HG02840 (cell line): ENCODE measurements around the gene ZNF618.
"Not testable (repeated sequence)": the region's sequence is repeated elsewhere in the genome, so short reads cannot be mapped to it uniquely, and the experiment has no call there.

ENCODE experiments used
- ATAC-seq: cut with Tn5 transposase; IDR thresholded peaks from one replicate; pipeline ENCODE4 v1.9.1; 2021; ENCODE audit warnings: mild to moderate bottlenecking, moderate library complexity, moderate number of reproducible peaks; ENCODE audit not compliant: unreplicated experiment, low FRiP score

ZNF618 gene

DNA sequence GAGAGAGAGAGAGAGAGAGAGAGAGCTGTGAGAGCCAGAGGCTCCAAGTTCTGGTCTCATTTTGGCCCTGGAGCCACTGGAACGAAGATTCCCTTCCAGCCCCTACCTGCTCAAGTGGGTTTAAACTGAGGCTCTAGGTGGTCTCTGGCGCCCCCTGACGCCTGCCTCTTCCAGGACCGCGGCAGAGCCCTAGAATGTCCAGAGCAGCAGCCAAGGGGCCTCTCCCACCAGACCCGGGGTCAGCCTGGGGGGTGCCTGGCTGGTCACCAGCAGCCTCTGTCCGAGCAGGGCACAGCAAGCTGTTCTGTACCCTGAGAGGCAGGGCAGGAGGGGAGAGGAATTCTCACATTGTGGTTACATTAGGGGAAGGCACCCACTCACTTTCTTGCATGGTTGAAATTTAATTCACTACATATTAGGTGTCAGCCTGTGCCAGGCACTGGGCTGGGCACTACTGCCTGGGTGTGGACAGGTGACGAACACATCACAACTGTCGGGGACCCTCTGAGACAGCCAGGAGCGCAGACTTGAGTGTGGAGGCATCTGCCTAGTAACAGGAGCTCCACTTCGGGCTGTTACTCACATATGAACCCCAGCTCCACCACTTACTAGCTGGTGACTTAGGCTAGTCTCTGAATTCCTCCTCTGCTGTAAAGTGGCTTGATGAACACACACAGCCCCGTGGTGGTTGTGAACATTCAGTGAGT lies 157.4 kb downstream of the ZNF618 start:
- ATAC-seq = no peak

DNA sequence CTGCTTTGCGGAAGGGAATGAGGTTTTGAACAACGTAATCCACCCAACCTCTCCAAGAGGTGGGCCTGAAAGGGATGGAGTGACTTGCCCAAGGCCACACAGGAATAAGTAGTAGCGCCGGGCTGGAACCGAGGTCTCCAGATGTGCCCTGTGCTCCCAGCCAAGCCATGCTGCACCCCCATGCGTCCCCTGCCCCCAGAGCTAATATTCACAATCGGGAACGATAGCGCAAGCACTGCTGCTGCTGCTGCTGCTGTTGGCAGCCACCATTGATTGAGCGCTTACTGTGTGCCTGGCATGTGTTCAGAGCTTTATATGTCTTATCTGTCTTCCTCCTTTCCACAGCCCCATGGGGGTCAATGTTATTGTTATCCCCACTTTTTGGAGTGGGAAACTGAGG lies 158.1 kb downstream of the ZNF618 start:
- ATAC-seq = no peak

DNA sequence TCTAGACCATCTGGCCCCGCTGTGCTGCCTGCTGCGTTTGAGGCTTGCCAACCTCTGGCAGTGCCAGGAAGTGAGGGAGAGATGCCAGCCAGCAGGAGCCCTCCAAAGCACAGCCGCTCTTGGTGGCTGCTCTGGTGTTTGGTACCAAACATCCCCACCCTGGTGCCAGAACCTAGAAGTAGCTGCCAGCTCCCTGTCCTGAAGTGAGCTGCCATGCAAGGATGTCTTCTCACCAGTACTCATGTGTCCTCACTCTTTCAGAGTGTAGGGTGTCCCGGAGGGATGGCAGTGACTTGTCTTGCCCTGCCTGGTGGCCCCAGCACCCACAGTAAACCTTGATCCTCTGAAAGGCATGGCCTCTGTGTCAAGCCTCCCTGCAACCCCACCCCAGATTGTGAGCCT lies 158.6 kb downstream of the ZNF618 start:
- ATAC-seq = no peak

DNA sequence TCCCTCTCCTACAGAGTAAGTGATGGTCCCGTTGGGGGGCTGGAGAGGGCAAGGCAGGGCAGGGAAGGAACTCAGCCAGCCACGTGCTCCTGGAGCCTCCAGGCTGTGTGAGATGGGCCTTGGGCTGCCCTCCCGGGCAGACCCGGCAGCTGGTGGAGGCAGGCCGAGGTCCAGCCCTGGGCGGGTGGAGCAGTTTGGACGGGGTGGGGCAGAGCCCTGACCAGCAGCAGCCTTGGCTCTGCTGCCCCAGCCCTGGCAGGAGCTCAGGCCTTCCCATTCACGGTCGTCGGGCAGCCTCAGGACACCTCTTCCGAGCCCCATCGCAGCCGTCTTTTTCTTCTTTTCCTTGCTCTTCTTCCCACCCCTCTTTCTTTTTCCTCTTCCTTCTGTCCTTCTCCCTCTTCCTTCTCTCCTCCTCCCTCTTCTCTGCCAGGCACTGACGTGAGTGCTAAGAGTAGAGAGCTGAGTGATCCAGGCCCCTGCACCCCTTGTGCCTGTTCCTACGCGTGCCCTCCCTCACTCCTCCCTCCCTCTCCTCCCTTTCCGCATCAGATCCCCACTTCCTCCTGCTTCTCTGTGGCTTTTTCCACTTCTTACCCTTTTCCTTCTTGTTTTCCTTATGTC lies 159.2 kb downstream of the ZNF618 start:
- no peak for ATAC-seq

DNA sequence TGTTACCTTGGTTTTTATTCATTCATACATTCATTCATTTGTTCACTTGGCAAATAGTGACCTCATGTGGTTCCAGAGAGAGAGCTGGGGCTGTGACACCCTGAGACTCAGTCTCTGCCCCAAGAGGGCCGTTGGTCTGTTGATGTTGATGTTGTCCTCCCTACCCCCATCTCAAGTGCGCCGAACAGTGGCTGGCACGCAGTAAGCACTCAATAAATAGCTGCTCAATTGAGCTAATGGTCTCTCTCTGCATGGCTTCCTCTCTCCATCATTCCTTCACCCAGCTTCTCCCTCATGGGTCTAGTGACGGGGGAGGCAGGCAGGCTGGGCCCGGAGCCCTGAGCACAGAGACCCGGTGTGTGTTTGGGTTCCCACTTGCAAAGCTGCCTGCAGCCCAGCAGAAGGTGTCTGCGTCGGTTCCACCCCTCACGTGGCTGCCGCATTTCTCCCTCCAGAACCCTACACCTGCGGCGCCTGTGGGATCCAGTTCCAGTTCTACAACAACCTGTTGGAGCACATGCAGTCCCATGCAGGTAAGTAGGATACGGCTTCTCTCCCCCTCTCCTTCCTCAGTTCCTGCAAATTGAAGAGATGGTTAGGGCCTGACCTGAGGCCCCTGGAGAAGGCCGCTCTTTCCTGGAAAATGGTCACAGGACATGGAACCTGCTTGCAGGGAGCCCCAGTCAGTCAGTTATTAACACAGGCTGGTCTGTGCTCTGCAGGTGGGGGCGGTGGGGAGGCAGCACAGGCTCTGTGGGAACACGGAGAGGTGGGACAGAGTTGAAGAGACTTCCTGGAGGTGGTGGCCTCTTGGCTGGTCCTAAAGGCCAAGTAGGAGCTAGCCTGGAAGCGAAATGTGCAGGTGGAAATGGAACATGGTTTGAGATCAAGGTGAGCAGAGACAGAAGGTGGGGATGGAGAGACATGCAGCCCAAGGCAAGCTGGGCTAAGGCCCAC lies 160.0 kb downstream of the ZNF618 start:
- no peak for ATAC-seq

DNA sequence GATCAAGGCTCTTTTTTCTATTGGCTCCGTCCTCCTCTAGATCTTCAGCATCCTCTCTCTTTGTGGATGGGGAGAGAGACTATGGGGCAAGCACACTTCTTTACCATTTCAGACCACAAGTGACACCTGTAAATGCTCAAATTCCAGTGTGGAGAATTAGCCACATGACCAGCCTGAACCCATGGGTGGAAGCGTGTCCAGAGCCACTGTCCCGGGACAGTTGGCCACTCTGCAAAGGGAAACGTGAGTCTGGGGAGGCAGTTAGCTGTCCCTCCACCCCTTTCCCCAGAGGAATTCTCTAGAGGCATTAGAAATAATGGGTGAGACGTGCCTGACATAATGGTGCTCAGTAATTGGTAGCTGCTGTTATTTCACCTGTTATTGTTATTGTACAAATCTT lies 161.1 kb downstream of the ZNF618 start:
- no peak for ATAC-seq

DNA sequence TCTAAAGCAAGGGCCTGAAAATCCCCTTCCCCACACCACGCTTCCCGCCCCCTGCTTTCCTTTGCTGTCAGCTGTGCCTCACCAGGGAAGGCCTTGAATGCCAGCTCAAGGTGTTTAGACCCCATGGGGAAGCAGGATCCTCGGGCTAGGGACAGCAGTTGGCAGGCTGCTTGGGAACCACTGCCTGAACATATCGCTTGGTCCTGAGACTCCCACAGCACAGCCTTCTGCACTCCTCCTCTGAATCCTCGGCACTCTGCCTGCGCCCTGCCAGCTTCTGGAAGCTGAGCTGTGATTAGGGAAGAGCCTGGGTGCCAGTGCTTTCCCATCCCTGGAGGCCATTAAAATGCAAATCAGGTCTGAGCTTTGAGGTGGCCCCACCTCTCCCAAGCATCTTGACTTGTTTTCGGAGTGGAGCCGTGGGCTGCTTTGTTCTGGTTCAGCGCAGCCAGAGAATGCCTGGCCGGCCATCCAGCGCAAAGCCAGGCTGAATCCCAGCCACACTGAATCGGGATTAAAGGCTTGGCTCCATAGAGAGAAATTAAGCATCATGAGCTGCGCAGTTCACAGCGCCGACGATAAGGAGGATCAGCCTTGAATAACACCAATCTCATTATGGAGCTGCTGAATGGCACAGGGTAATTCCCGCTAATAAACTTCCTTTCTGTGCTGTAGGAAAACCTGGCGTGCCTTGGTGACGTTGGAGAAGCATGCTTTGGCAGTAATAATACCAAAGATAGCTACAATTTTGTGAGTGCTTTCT lies 162.0 kb downstream of the ZNF618 start:
- ATAC-seq = no peak

DNA sequence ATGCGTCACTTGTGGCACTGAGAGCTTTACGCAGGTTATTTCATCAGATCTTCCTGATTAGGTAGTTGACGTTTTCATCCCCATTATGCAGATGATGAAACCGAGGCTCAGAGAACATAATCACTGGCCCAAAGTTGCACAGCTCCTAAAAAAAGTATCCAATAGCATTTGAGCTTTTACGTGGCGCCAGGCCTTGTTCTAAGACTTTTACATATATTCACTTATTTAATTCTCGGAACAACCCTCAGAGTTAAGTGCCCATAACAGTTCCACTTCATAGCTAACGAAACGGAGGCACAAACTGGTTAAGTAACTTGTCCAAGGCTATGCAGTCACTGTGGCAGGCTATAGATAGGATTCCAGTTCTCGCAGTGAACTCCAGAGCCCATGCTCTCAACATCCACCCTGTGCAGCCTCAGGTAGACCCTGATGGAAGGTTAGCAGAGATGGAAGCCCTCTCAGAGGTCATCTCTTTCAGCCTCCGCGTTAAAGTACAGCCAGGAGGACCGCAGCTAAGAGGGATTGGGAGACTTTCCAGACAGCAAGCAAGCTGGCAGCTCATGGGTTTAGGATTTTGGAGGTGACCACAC lies 162.7 kb downstream of the ZNF618 start:
- ATAC-seq = no peak

DNA sequence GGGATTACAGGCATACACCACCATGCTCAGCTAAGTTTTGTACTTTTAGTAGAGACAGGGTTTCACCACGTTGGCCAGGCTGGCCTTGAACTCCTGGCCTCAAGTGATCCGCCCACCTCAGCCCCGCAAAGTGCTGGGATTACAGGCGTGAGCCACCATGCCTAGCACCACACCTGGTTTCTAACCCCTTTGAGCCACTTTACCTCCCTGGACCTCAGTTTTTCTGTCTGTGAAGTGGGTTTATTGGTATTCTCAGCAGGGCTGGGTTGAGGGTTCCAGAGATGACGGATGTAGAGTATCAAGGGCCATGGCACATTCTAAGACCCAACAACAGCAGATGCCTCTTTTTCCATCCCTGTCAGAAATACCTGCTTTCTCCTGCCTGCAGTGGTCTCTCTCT lies 163.4 kb downstream of the ZNF618 start:
- no peak for ATAC-seq

DNA sequence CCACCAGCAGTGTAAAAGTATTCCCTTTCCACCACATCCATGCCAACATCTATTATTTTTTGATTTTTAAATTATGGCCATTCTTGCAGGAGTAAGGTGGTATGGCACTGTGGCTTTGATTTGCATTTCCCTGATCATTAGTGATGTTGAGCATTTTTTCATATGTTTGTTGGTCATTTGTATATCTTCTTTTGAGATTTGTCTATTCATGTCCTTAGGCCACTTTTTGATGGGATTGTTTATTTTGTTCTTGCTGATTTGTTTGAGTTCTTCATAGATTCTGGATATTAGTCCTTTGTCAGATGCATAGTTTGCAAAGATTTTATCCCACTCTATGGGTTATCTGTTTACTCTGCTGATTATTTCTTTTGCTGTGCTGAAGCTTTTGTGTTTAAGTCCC lies 167.6 kb downstream of the ZNF618 start:
- ATAC-seq = not testable (repeated sequence)

DNA sequence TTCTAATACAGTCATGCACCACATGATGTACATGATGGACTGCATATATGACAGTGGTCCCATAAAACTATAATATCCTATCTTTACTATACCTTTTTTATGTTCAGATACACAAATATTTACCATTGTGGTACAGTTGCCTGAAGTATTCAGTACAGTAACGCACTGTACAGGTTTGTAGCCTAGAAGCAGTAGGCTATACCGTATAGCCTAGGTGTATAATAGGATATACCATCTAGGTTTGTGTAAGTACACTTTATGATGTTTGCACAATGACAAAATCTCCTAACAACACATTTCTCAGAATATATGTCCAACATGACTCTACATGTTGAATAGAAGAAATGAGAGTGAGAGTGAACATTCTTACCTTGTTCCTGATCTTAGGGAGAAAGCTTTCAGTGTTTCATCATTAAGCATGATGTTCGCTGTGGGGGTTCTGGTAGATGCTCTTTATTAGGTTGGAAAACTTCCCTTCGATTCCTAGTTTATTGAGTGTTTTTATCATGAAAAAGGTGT lies 170.2 kb downstream of the ZNF618 start:
- no peak for ATAC-seq

DNA sequence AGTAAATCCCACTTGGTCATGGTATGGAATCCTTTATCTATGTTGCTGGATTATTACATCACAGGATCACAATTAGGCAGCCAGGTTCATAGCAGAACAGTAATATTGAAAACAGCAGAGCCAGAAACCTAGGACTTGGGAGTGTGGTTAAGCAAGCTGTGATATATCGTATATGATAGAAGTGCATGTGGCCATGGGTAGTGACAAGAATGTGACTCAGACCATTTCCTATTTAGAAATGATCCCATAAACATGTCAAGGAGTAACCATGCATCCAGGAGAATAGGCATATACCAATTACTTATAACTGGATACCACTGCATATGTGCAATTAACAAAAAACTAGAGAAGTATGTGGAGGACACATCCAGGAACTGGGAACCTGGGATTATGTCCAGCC lies 170.8 kb downstream of the ZNF618 start:
- ATAC-seq = no peak

DNA sequence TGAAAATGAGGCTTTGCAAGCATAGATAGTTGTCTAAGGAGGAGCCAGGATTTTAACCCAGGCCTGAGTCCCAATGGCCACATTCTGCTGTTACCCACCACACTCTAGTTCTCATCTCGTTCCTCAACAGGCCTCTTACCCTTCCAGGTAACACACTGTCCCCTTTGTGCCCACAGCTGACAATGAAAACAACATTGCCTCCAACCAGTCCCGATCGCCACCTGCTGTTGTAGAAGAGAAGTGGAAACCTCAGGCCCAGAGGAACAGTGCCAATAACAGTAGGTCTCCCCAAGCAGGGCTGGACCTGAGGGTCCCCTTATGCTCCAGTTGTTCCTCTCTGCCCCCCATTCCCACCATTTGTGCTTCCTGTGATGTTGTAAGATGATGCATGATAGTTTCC lies 171.6 kb downstream of the ZNF618 start:
- no peak for ATAC-seq

DNA sequence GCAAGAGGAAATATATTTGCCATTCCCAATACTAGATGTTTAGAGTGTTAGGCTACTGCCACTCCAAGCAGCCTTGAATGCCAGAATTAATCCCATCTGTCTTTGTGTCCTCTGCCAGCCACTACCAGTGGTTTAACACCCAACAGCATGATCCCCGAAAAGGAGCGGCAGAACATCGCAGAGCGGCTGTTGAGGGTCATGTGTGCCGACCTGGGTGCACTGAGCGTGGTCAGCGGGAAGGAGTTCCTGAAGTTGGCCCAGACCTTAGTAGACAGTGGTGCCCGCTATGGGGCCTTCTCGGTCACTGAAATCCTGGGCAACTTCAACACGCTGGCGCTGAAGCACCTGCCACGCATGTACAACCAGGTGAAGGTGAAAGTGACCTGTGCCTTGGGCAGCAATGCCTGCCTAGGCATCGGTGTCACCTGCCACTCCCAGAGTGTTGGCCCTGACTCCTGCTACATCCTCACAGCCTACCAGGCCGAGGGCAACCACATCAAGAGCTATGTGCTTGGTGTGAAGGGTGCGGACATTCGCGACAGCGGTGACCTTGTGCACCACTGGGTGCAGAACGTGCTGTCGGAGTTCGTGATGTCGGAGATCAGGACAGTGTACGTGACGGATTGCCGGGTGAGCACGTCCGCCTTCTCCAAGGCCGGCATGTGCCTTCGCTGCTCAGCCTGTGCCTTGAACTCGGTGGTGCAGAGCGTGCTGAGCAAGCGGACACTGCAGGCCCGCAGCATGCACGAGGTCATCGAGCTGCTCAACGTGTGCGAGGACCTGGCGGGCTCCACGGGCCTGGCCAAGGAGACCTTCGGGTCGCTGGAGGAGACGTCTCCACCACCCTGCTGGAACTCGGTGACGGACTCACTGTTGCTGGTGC lies 172.7 kb downstream of the ZNF618 start:
- no peak for ATAC-seq

DNA sequence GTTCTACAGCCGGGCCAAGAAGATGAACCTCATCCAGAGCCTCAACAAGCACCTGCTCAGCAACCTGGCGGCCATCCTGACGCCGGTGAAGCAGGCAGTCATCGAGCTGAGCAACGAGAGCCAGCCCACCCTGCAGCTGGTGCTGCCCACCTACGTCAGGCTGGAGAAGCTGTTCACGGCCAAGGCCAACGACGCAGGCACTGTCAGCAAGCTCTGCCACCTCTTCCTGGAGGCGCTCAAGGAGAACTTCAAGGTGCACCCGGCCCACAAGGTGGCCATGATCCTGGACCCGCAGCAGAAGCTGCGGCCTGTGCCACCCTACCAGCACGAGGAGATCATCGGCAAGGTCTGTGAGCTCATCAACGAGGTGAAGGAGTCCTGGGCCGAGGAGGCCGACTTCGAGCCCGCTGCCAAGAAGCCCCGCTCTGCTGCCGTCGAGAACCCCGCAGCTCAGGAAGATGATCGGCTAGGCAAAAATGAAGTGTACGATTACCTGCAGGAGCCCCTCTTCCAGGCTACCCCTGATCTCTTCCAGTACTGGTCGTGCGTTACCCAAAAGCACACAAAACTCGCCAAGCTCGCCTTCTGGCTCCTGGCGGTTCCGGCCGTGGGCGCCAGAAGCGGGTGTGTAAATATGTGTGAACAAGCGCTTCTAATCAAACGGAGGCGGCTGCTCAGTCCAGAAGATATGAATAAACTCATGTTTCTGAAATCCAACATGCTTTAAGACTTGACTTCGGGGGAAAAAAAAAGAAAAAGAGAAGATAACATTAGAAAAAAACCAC lies 173.5 kb downstream of the ZNF618 start:
- ATAC-seq = no peak

DNA sequence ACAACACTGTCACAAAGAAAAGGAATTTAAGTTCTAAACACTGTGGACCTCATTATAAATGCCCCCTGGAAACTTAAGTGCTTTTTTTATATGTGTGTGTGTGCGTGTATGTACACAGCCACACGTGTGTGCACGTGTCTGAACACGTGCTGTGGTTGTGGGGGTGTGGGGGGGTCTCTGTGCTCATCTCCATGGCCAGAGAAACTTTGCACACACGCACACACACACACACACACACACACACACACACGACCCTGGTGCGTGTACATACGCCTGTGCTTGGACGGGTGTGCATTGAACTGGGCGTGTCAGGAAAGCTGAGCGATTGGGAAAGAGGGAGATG lies 174.1 kb downstream of the ZNF618 start:
- ATAC-seq = no peak

DNA sequence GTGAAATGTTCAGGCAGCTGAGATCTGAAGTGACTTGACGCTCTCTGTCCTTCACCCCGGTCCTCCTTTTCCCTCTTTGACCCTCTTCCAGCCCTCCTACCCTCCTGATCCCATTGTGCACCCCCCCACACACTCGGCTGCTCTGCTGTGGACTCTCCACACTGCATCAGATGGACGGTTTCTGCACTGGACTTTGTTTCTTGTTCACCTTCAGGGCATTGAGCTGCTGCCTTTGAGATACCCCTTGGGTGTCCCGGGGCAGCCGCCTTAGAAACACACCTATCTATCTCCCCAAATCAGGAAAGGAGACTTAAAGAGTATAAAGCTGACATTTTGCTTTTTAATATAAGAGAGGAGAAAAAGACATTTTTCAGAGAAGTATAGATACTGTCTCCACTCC lies 174.5 kb downstream of the ZNF618 start:
- ATAC-seq = no peak

DNA sequence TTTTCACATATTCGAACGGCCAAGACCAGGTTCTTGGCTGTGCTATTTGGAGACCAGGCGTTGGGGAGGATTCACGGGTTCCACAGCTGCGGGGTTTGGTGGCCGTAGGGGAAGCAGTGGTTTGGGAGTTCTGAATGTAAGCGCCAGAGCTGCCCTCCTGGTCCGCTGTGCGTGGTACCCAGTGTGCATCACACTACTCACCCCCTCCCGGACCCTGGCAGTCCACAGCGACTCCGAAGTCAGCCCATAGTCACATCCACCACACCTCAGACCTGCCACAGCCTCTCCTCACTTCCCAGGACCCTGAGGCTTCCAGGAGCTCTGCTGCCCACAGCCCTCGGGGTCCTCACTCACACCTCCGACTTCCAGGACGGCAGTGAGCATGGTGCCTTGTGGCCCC lies 175.2 kb downstream of the ZNF618 start:
- ATAC-seq = no peak
